HepG2 (cell line): ENCODE results near the gene PEF1. TPM values are rescaled to one million over a fixed set of nuclear protein-coding genes. Genes with fewer than 3 reads are reported as not detected.
A peak's percentile ranks its signal among the peaks of the same experiment; 100 is the strongest.

Source experiments
- ATAC-seq: fragments of 200-7000 bp; cut with Tn5 transposase; 3 replicates; pipeline ENCODE4 v1.9.1; 2020; ENCODE audit warnings: mild to moderate bottlenecking, moderate library complexity
- BruUV-seq: library from RNA; stranded (reverse); fragments of 400-500 nt; replicated peaks from 2 replicates; lab custom pipeline; 2021; lab: Mats Ljungman, UMichigan
- CTCF ChIA-PET: fragments of 300-600 bp; formaldehyde crosslinking; extraction: SDS; loops from one replicate; lab custom pipeline; 2021; ENCODE audit warnings: low total read pairs, inconsistent platforms, low intra/inter-chr PET ratio; lab: Yijun Ruan, JAX
- POLR2A ChIA-PET: fragments of 350-600 bp; sonication (Branson Sonifier 250); formaldehyde crosslinking; loops from one replicate; lab custom pipeline; 2020; ENCODE audit warnings: antibody characterized with exemption, inconsistent platforms; lab: Yijun Ruan, JAX
- DNase-seq: peaks from one replicate; pipeline ENCODE4 v3.0.0-alpha.2; 2015; ENCODE audit warnings: low spot score
- FAIRE-seq: peaks from 3 replicates; lab custom pipeline; 2011; peaks lifted over from hg19 to GRCh38; lab: Jason Lieb, UNC
- H2AFZ ChIP-seq: one replicate; pipeline ENCODE4 v1.6.1; 2011; ENCODE audit warnings: low read length, inconsistent platforms
- H3K27ac ChIP-seq: fragments of 300-600 bp; 3 replicates; pipeline ENCODE4 v1.8.0; 2011; ENCODE audit warnings: mixed run types, mild to moderate bottlenecking, mixed read lengths, low read length, inconsistent platforms; ENCODE audit not compliant: insufficient read depth; ENCODE audit errors: extremely low read length
- H3K27me3 ChIP-seq, 2 experiments: fragments of 200-600 bp in 1 of 2; 2 replicates in 1 of 2; 3 replicates in 1 of 2; pipeline versions ENCODE4 v1.6.0 to v1.8.0; 2011; ENCODE audit warnings: low read length in 2 of 2, mild to moderate bottlenecking in 2 of 2, moderate library complexity in 2 of 2, inconsistent platforms in 1 of 2; ENCODE audit not compliant: insufficient read depth in 2 of 2, control insufficient read depth in 1 of 2
- H3K36me3 ChIP-seq, 2 experiments: fragments of 200-600 bp in 1 of 2; replicated peaks in 1 of 2; 2 replicates in 1 of 2; 3 replicates in 1 of 2; pipeline versions ENCODE4 v1.5.1 to v1.8.0; 2011; ENCODE audit warnings: low read length in 2 of 2, inconsistent platforms in 1 of 2; ENCODE audit not compliant: insufficient read depth in 2 of 2, control insufficient read depth in 1 of 2
- H3K4me1 ChIP-seq: 2 replicates; pipeline ENCODE4 v1.5.1; 2012; ENCODE audit warnings: low read length, inconsistent platforms; ENCODE audit not compliant: insufficient read depth
- H3K4me2 ChIP-seq: 2 replicates; pipeline ENCODE4 v1.6.0; 2011; ENCODE audit warnings: low read depth, low read length, inconsistent platforms
- H3K4me3 ChIP-seq, 3 experiments: fragments of 200-600 bp in 1 of 3; sonication (generic), shearing (Covaris generic) in 1 of 3; replicated peaks in 1 of 3; 2 replicates each; pipeline ENCODE4 v1.5.1; 2011 to 2016; ENCODE audit warnings: low read length in 3 of 3, inconsistent platforms in 2 of 3, low read depth in 2 of 3, mild to moderate bottlenecking in 2 of 3, control low read depth in 1 of 3, mixed read lengths in 1 of 3; ENCODE audit not compliant: insufficient read depth in 1 of 3
- H3K79me2 ChIP-seq: one replicate; pipeline ENCODE4 v1.6.1; 2011; ENCODE audit warnings: low read length, inconsistent platforms; ENCODE audit not compliant: insufficient read depth
- H3K9ac ChIP-seq: 2 replicates; pipeline ENCODE4 v1.6.0; 2011; ENCODE audit warnings: mild to moderate bottlenecking, low read depth, low read length, inconsistent platforms; ENCODE audit not compliant: insufficient read depth
- H3K9me3 ChIP-seq: 2 replicates; pipeline ENCODE4 v1.5.1; 2012; ENCODE audit warnings: mild to moderate bottlenecking, low read length
- H4K20me1 ChIP-seq: 2 replicates; pipeline ENCODE4 v1.6.0; 2011; ENCODE audit warnings: inconsistent platforms, mild to moderate bottlenecking, low read length, moderate library complexity; ENCODE audit not compliant: insufficient read depth
- ATF2 ChIP-seq: sonication (generic); formaldehyde crosslinking; IDR thresholded peaks from 2 replicates; pipeline ENCODE4 v1.4.0; 2020; ENCODE audit warnings: missing genetic modification reagents
- HMG20A ChIP-seq: IDR thresholded peaks from 2 replicates; pipeline ENCODE4 v1.6.1; 2016; ENCODE audit warnings: borderline replicate concordance
- KDM6A ChIP-seq: IDR thresholded peaks from 2 replicates; pipeline ENCODE4 v1.6.1; 2016; ENCODE audit warnings: low read depth
- KLF16 ChIP-seq, 2 experiments: sonication (generic) in 1 of 2; formaldehyde crosslinking in 1 of 2; IDR thresholded peaks; 2 replicates each; pipeline versions ENCODE4 v1.6.1 to v1.8.0; 2016 to 2023; ENCODE audit warnings: missing genetic modification reagents in 2 of 2, missing compliant biosample characterization in 1 of 2
- RBFOX2 ChIP-seq: fragments of 200-400 bp; formaldehyde crosslinking; IDR thresholded peaks from 2 replicates; pipeline ENCODE4 v1.6.1; 2017; ENCODE audit warnings: low read depth, mild to moderate bottlenecking, low read length
- SP1 ChIP-seq, 2 experiments: fragments of 450-650 bp in 1 of 2; sonication (generic) in 1 of 2; formaldehyde crosslinking in 1 of 2; IDR thresholded peaks; 2 replicates each; pipeline versions ENCODE4 v1.4.0 to v1.6.1; 2016 to 2020; ENCODE audit warnings: missing genetic modification reagents in 1 of 2
- TIGD3 ChIP-seq: sonication (generic); formaldehyde crosslinking; IDR thresholded peaks from 2 replicates; pipeline ENCODE4 v1.5.1; 2020; ENCODE audit warnings: mild to moderate bottlenecking, missing genetic modification reagents, borderline replicate concordance
- TSC22D2 ChIP-seq: sonication (generic); formaldehyde crosslinking; IDR thresholded peaks from 2 replicates; pipeline ENCODE4 v1.5.1; 2020; ENCODE audit warnings: missing genetic modification reagents, mild to moderate bottlenecking, borderline replicate concordance
- ZFAT ChIP-seq: sonication (generic); formaldehyde crosslinking; conservative IDR thresholded peaks from 2 replicates; pipeline ENCODE4 v1.8.1; 2023; ENCODE audit warnings: missing genetic modification reagents, inconsistent platforms
- ZNF263 ChIP-seq: sonication (generic); formaldehyde crosslinking; IDR thresholded peaks from 2 replicates; pipeline ENCODE4 v1.4.0; 2020; ENCODE audit warnings: missing genetic modification reagents
- ZNF326 ChIP-seq: sonication (generic); formaldehyde crosslinking; IDR thresholded peaks from 2 replicates; pipeline ENCODE4 v1.4.0; 2020; ENCODE audit warnings: missing genetic modification reagents, borderline replicate concordance
- ZNF646 ChIP-seq: sonication (generic); formaldehyde crosslinking; IDR thresholded peaks from 2 replicates; pipeline ENCODE4 v1.9.0; 2021; ENCODE audit warnings: mild to moderate bottlenecking, missing genetic modification reagents
- WGBS: methylation state at CpG from one replicate; pipeline ENCODE4 v1.1.6; 2017; ENCODE audit warnings: low lambda C conversion rate; 5-methylcytosine and 5-hydroxymethylcytosine counted together
- in situ Hi-C: cut with HindIII; loops from 2 replicates; pipeline ENCODE4 v1.10.0; 2017; ENCODE audit warnings: low pct_unique_long_range_greater_than_20kb; ENCODE audit not compliant: extremely low pct_ligation_motif_present
- intact Hi-C: fragments of 100-400 bp; cut with micrococcal nuclease; formaldehyde crosslinking; loops from one replicate; pipeline ENCODE4 v1.10.0; 2022; ENCODE audit not compliant: unreplicated experiment
- polyA plus RNA-seq, 8 experiments: library from polyadenylated mRNA; depleted of rRNA in 3 of 8; stranded (reverse) in 7 of 8; unstranded in 1 of 8; fragments of >200 nt; fragmentation: Illumina TruSeq in 4 of 8; extraction: Trizol in 4 of 8; gene quantifications; 2 replicates each; pipeline versions ENCODE4 v1.2.1 to v1.2.3, GENCODE V29; 2011 to 2016; ENCODE audit warnings: low read depth in 4 of 8, missing spikeins in 1 of 8, mixed read lengths in 1 of 8; ENCODE audit not compliant: insufficient read depth in 1 of 8
- total RNA-seq, 5 experiments: library from RNA; depleted of rRNA; stranded (reverse); fragments of >200 nt; fragmentation: Illumina TruSeq; extraction: Trizol; gene quantifications; 2 replicates each; pipeline ENCODE4 v1.2.3, GENCODE V29; 2016; ENCODE audit warnings: low read depth in 1 of 5

PEF1 gene
- total and polyA plus RNA-seq, 2 of the 13 experiments (the other 11 are each of a cell fraction or from before 2014, with no cell fraction given): 57.1 to 57.8 TPM

- TF ChIP-seq ZNF263 (CRISPR knock-in tag) (no peak), KDM6A (no peak), ZFAT (no peak), TIGD3 (CRISPR knock-in tag) (no peak), TSC22D2 (no peak)
These were observed 58.8 kb downstream of the PEF1 start (continued) for GRCh38 chr1:31585736-31586365.

- Histone ChIP-seq H3K36me3 (peaks cover 4 to 22% of the 10 kb centered on the region in 2 experiments; a peak in 3 of 5 replicates), H3K4me3 (no peak overlapping the region), H2AFZ (no peak overlapping the region), H3K79me2 (no peaks in the 10 kb centered on the region), H4K20me1 (0 out of 2 replicates have a peak, but pooled peaks cover 2% of the 10 kb centered on the region), H3K4me1 (peaks cover 39% of the 10 kb centered on the region), H3K9ac (no peak overlapping the region), H3K27me3 (no peaks in the 10 kb centered on the region), H3K4me2 (no peak overlapping the region), H3K27ac (no peak overlapping the region), H3K9me3 (no peaks in the 10 kb centered on the region)
- no peak for DNase-seq
- in situ Hi-C loops (no loop called here), intact Hi-C loops (no loop called here)
- CTCF ChIA-PET: no interaction called here
- POLR2A ChIA-PET: interaction anchor here (1.1 to 2.4 kb wide), 2 partner anchors 10 to 12 kb away, joined by 3 to 22 read pairs; partner anchors contain the start of gene TINAGL1
- FAIRE-seq: no peak
- no TSS peak for BruUV-seq
- 98% methylated on average over 20 of the region's 27 CpGs for WGBS
- ATAC-seq: no peak
- 0 out of 2 replicates have a peak, but pooled peaks have one; percentile 0 for TF ChIP-seq ATF2 (CRISPR knock-in tag)
- TF ChIP-seq ZNF326: no peak
- TF ChIP-seq ZNF646: no peak
- TF ChIP-seq RBFOX2: peak; percentile 57
- no peak for TF ChIP-seq KLF16 (CRISPR knock-in tag; IDR thresholded peaks at IDR 0.05)
- TF ChIP-seq SP1 (IDR thresholded peaks at IDR 0.05): no peak
- no peak for TF ChIP-seq SP1 (CRISPR knock-in tag; IDR thresholded peaks at IDR 0.05)
- TF ChIP-seq HMG20A (CRISPR knock-in tag): no peak
These were observed 59.6 kb downstream of the PEF1 start for GRCh38 chr1:31584869-31585735.
